Upper lobe of left lung (tissue), 6 donors: Measurements from ENCODE around the gene COL27A1. TPM values are rescaled to one million over a fixed set of nuclear protein-coding genes. Genes with fewer than 3 reads are reported as not detected.
"Not testable (repeated sequence)": the region's sequence is repeated elsewhere in the genome, so short reads cannot be mapped to it uniquely, and the experiment has no call there.

ENCODE experiments used
- ATAC-seq, 2 donors: fragments of 200-7000 bp; cut with Tn5 transposase; one replicate each; pipeline ENCODE4 v1.9.1; 2022; ENCODE audit warnings: mild to moderate bottlenecking in 2 of 2, moderate library complexity in 2 of 2; ENCODE audit not compliant: low FRiP score in 2 of 2
- DNase-seq, 2 donors: peaks; one replicate each; pipeline ENCODE4 v3.0.0-alpha.2; 2019 to 2020
- H3K27ac ChIP-seq, 4 donors: fragments of 200-600 bp; sonication (generic); one replicate each; pipeline ENCODE4 v1.5.1; 2016 to 2019
- H3K27me3 ChIP-seq, 4 donors: fragments of 200-600 bp; sonication (generic); one replicate each; pipeline ENCODE4 v1.5.1; 2017 to 2019
- H3K36me3 ChIP-seq, 4 donors: fragments of 200-600 bp; sonication (generic); one replicate each; pipeline ENCODE4 v1.5.1; 2016 to 2019
- H3K4me1 ChIP-seq, 4 donors: fragments of 200-600 bp; sonication (generic); one replicate each; pipeline ENCODE4 v1.5.1; 2018 to 2019
- H3K4me3 ChIP-seq, 4 donors: fragments of 200-600 bp; sonication (generic); one replicate each; pipeline ENCODE4 v1.5.1; 2017 to 2019; ENCODE audit warnings: mild to moderate bottlenecking in 2 of 4, moderate library complexity in 1 of 4
- H3K9me3 ChIP-seq, 4 donors: fragments of 200-600 bp; sonication (generic); one replicate each; pipeline ENCODE4 v1.5.1; 2018 to 2019
- CTCF ChIP-seq, 6 experiments: fragments of 450-650 bp in 4 of 6; fragments of 200-600 bp in 2 of 6; sonication (generic) in 2 of 6; IDR thresholded peaks; one replicate each; pipeline ENCODE4 v1.5.1; 2016 to 2019; ENCODE audit warnings: antibody characterized with exemption in 6 of 6
- EP300 ChIP-seq, 4 donors: sonication (generic); formaldehyde crosslinking; IDR thresholded peaks; one replicate each; pipeline ENCODE4 v1.5.1; 2017; ENCODE audit warnings: antibody characterized with exemption in 4 of 4, control low read depth in 2 of 4
- POLR2A ChIP-seq, 4 donors: fragments of 450-650 bp; IDR thresholded peaks; one replicate each; pipeline ENCODE4 v1.5.1; 2016 to 2017; ENCODE audit warnings: antibody characterized with exemption in 4 of 4, mild to moderate bottlenecking in 2 of 4
- POLR2AphosphoS5 ChIP-seq, 2 donors: sonication (generic); formaldehyde crosslinking; IDR thresholded peaks; one replicate each; pipeline ENCODE4 v1.5.1; 2017; ENCODE audit warnings: antibody characterized with exemption in 2 of 2
- WGBS, 2 donors: methylation state at CpG; one replicate each; pipeline ENCODE4 v1.1.5; 2017 to 2018; 5-methylcytosine and 5-hydroxymethylcytosine counted together
- total RNA-seq, 6 donors: library from RNA; depleted of rRNA in 4 of 6; stranded (reverse); fragments of >200 nt in 4 of 6; gene quantifications; one replicate each; pipeline versions ENCODE4 v1.1.0 to v1.2.1, GENCODE V29; 2016 to 2021
- donor health status: DM: no; HTN: no; CAD: no; lungs with moderate emphysema.
- donor health status: DM: no; HTN: yes; CAD: no; lungs with severe emphysema.

Gene COL27A1
- total RNA-seq, 6 donors from 2014 or later = 4.0 to 55.5 (median 9.2) TPM

DNA sequence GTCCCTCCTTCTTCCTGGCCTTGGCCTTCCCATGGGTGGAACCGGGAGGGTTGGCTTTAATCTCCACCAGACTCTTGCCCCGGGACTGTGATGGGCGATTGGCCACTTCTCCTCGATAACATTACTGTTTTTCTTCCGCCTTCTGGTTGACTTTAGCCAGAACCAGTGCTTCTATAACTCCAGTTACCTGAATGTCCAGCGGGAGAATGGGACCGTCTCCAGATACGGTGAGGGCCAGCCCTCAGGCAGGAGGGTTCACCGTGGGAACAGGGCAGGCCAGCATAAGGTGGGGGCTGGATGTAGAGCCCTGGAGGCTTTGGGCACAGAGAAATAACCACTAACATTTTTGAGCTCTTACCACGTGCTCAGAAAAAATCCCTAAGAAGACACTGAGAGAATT, 175.3 kb downstream of the COL27A1 start:
- no peaks in the 10 kb centered on the region for H3K27me3 ChIP-seq
- no peak for TF ChIP-seq POLR2AphosphoS5 (IDR thresholded peaks at IDR 0.05)
- no peak overlapping the region for H3K27ac ChIP-seq
- ATAC-seq (no peak), DNase-seq (no peak)
- no peak overlapping the region for H3K4me3 ChIP-seq
- H3K9me3 ChIP-seq = no peaks in the 10 kb centered on the region
- peaks cover 0 to 13% (median 10%) of the 10 kb centered on the region in 4 donors for H3K36me3 ChIP-seq
- H3K4me1 ChIP-seq = no peaks in the 10 kb centered on the region
- 70 to 78% methylated on average over 10 of the region's 10 CpGs for WGBS, 2 donors

GRCh38 chr9:114331229-114332195, 176.2 kb downstream of the COL27A1 start:
- not testable (repeated sequence) for H3K27me3 ChIP-seq, H3K4me1 ChIP-seq, DNase-seq, H3K4me3 ChIP-seq, H3K9me3 ChIP-seq, H3K27ac ChIP-seq, ATAC-seq
- peaks cover 2 to 22% (median 14%) of the 10 kb centered on the region in 4 donors for H3K36me3 ChIP-seq
- peak in 1 of 4 donors; percentile 9 for TF ChIP-seq POLR2A (IDR thresholded peaks at IDR 0.05)
- WGBS, 2 donors = 74 to 79% methylated on average over 2 to 17 of the region's 19 CpGs

GRCh38 chr9:114332474-114333040, 177.2 kb downstream of the COL27A1 start:
- not testable (repeated sequence) for H3K4me1 ChIP-seq, H3K4me3 ChIP-seq, DNase-seq, H3K27me3 ChIP-seq, H3K27ac ChIP-seq, ATAC-seq, H3K9me3 ChIP-seq
- 78 to 88% methylated on average over 2 to 4 of the region's 4 CpGs for WGBS, 2 donors
- TF ChIP-seq POLR2A (IDR thresholded peaks at IDR 0.05) = peak in 1 of 4 donors; percentile 12
- peaks cover 6 to 33% (median 25%) of the 10 kb centered on the region in 4 donors for H3K36me3 ChIP-seq

DNA sequence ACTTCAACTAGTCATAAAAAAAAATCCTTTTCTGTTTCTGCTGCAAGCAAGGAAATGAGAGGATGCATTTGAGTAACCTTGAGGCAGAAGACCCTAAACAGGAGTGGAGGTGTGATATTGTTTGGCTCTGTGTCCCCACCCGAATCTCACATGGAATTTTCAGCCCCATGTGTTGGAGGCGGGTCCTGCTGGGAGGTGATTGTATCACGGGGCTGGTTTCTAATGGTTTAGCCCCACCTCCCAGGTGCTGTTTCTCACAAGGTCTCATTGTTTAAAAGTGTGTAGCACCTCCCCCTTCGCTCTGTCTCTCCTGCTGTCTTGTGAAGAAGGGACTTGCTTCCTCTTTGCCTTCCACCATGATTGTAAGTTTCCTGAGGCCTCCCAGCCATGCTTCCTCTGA, 178.4 kb downstream of the COL27A1 start:
- H3K27me3 ChIP-seq, H3K9me3 ChIP-seq, H3K4me3 ChIP-seq, DNase-seq, H3K4me1 ChIP-seq, H3K27ac ChIP-seq, ATAC-seq: not testable (repeated sequence)
- WGBS, 2 donors = 75% methylated on average over 3 of the region's 4 CpGs; no CpG with 5 or more reads in 1 of the 2 donors
- peaks cover 14 to 44% (median 35%) of the 10 kb centered on the region in 4 donors for H3K36me3 ChIP-seq

GRCh38 chr9:114334490-114334889, 179.2 kb downstream of the COL27A1 start:
- ATAC-seq = no peak
- TF ChIP-seq EP300 (IDR thresholded peaks at IDR 0.05) = no peak
- no peak for TF ChIP-seq CTCF (IDR thresholded peaks at IDR 0.05)
- no peak for TF ChIP-seq POLR2A (IDR thresholded peaks at IDR 0.05)
- no peak for TF ChIP-seq POLR2AphosphoS5 (IDR thresholded peaks at IDR 0.05)
- peaks cover 14 to 52% (median 41%) of the 10 kb centered on the region in 4 donors for H3K36me3 ChIP-seq

DNA sequence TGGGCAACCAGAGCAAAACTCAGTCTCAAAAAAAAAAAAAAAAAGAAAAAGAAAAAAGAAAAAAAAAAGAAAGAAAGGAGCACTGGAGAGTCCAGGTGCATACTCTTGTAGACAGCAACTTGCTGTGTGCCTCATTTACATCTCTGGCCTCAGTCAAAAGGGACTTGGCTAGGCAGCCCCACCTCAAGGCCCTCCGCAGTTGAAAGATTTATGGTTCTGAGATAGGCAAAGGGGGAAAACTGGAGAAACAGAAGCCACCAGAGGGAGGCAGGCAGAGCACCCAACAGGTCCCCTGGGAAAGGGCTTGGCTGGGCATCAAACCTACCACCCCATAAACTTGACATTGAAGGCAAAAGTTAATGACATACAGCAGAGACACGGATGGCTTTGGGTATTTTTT, 180.4 kb downstream of the COL27A1 start:
- Histone ChIP-seq H3K4me3 (no peak overlapping the region), H3K9me3 (no peaks in the 10 kb centered on the region), H3K36me3 (peaks cover 17 to 64% (median 52%) of the 10 kb centered on the region in 4 donors), H3K27ac (no peak overlapping the region), H3K27me3 (no peaks in the 10 kb centered on the region), H3K4me1 (no peaks in the 10 kb centered on the region)
- DNase-seq (no peak), ATAC-seq (no peak)
- 73 to 77% methylated on average over 2 of the region's 2 CpGs for WGBS, 2 donors
- no peak for TF ChIP-seq POLR2A (IDR thresholded peaks at IDR 0.05)
- TF ChIP-seq POLR2AphosphoS5 (IDR thresholded peaks at IDR 0.05) = no peak
- no peak for TF ChIP-seq EP300 (IDR thresholded peaks at IDR 0.05)
- TF ChIP-seq CTCF (IDR thresholded peaks at IDR 0.05) = no peak

More at GRCh38 chr9:114334490-114334889, 179.2 kb downstream of the COL27A1 start:
- Histone ChIP-seq H3K27me3 (no peaks in the 10 kb centered on the region), H3K9me3 (no peaks in the 10 kb centered on the region), H3K4me3 (no peak overlapping the region), H3K27ac (no peak overlapping the region), H3K4me1 (no peaks in the 10 kb centered on the region)
- 96% methylated on average over 9 of the region's 9 CpGs; no CpG with 5 or more reads in 1 of the 2 donors for WGBS, 2 donors
- no peak for DNase-seq
